ENCODE data around the gene RNF220. TPM values are rescaled to one million over a fixed set of nuclear protein-coding genes. Genes with fewer than 3 reads are reported as not detected.

The RNF220 gene
- total and polyA plus RNA-seq, 7 donors, result 49.5 to 122 (median 82.8) TPM

DNA sequence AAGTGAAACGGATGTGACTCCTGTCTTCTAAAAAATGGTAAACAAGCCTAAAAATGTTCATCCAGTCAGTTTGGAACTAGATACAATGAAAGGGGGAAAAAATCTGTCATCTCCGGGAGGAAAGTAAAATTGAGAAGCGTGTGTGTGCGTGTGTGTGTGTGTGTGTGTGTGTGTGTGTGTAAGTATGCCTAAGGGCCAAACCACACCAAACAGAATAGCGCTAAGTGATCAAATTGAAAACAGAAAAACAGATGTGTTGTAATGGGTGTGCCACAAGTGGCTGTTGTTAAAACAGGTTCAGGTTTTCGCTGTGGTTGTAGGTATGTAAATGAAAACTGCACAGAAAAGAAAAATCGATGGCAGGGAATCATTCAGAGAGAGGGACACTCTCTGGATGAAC, 106.7 kb downstream of the RNF220 start:
- DNase-seq, result no peak
- Histone ChIP-seq H3K36me3 (no peaks in the 10 kb centered on the region), H3K4me3 (no peak overlapping the region), H3K27me3 (peaks cover 0 to 29% (median 0%) of the 10 kb centered on the region in 3 donors), H3K27ac (no peak overlapping the region), H3K9me3 (no peaks in the 10 kb centered on the region), H3K4me1 (no peaks in the 10 kb centered on the region)
- intact Hi-C loops (cut with DNase I), result no loop called here
- no peak for TF ChIP-seq POLR2A (IDR thresholded peaks at IDR 0.05)
- WGBS, 2 donors, result 52 to 57% methylated on average over 7 of the region's 7 CpGs

DNA sequence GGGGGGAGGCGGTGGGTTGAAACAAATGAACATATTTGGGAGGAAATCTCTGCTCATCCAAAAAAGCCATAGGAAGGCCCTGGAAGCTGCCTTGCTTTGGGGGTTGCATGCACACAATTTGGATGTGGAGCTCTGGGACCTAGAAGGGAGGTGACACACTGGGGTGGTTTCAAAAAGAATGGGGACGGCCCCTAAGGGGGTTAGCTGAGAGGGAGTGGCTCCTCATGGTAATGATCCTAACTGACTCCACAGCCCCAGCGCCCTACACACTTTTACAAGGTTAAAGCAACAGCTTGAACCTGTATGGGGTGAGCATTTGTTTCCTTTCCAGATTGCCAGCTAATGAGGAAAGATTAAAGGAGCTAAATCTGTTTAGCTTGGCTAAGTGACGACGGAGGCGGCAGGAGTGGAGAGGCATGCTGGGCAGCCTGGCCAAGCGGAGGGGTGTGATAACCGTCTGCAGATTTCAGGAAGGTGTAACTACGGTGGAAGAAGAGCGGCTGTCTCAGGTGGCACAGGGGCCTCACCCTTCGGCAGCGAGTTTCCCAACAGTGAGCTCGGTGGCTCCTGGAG, 107.3 kb downstream of the RNF220 start:
- H3K9me3 ChIP-seq, result no peaks in the 10 kb centered on the region
- H3K4me3 ChIP-seq, result no peak overlapping the region
- TF ChIP-seq, protein P1, sequence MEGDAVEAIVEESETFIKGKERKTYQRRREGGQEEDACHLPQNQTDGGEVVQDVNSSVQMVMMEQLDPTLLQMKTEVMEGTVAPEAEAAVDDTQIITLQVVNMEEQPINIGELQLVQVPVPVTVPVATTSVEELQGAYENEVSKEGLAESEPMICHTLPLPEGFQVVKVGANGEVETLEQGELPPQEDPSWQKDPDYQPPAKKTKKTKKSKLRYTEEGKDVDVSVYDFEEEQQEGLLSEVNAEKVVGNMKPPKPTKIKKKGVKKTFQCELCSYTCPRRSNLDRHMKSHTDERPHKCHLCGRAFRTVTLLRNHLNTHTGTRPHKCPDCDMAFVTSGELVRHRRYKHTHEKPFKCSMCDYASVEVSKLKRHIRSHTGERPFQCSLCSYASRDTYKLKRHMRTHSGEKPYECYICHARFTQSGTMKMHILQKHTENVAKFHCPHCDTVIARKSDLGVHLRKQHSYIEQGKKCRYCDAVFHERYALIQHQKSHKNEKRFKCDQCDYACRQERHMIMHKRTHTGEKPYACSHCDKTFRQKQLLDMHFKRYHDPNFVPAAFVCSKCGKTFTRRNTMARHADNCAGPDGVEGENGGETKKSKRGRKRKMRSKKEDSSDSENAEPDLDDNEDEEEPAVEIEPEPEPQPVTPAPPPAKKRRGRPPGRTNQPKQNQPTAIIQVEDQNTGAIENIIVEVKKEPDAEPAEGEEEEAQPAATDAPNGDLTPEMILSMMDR (IDR thresholded peaks at IDR 0.05), result no peak
- TF ChIP-seq POLR2AphosphoS5 (IDR thresholded peaks at IDR 0.05) (no peak), EP300 (IDR thresholded peaks at IDR 0.05) (no peak)
- H3K4me1 ChIP-seq, result no peaks in the 10 kb centered on the region
- no peaks in the 10 kb centered on the region for H3K36me3 ChIP-seq
- H3K27me3 ChIP-seq, result peaks cover 0 to 26% (median 0%) of the 10 kb centered on the region in 3 donors
- DNase-seq, result no peak
- 78 to 83% methylated on average over 13 of the region's 13 CpGs for WGBS, 2 donors
- H3K27ac ChIP-seq, result no peak overlapping the region
- intact Hi-C loops (cut with DNase I), result no loop called here

DNA sequence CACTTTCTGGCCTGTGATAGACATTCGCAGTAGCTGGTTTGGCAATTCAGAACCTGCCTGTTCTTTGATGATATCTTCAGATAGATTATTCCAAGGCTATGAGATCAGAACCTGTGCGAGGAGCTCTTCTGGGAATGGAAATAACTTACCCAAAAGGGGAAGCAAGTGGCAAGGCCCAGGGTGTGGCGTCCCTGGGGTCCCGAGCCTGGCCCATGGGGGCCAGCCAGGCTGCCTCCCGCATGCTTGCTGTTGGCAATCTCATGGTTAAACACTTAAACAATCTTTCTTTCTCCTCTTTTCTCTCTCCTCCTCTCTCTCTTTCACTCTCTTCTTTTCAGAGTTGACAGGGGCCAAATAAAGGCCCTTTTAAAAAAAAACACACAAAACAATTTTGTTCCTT, 108.1 kb downstream of the RNF220 start:
- H3K4me3 ChIP-seq, result no peak overlapping the region
- DNase-seq, result no peak
- H3K9me3 ChIP-seq, result no peaks in the 10 kb centered on the region
- TF ChIP-seq POLR2AphosphoS5 (IDR thresholded peaks at IDR 0.05) (no peak), POLR2A (IDR thresholded peaks at IDR 0.05) (no peak), EP300 (IDR thresholded peaks at IDR 0.05) (no peak)
- TF ChIP-seq, protein P1 (IDR thresholded peaks at IDR 0.05), result no peak
- H3K27me3 ChIP-seq, result peaks cover 0 to 19% (median 0%) of the 10 kb centered on the region in 3 donors
- H3K4me1 ChIP-seq, result no peaks in the 10 kb centered on the region
- no peak overlapping the region for H3K27ac ChIP-seq
- no peaks in the 10 kb centered on the region for H3K36me3 ChIP-seq
- 92 to 93% methylated on average over 5 of the region's 5 CpGs for WGBS, 2 donors
- intact Hi-C loops (cut with DNase I), result no loop called here

DNA sequence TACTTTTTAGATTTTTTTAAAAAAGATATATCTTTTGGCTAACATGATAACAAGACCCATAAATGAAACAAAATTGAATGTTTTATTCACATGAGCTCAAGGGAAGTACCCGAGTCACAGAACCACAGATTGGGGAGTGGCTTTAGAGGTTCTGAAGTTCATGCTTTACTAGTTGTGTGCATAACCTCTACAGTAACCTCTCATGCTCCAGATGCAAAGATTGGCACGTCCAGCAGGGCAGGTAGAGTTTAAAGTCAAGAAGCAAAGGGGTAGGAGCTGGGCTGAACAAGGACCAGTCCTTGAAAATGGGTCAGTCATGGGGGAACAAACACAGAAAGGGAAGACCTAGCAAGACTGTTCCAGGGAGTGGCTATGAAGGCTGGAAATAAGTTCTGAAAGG, 109.6 kb downstream of the RNF220 start:
- 22 to 57% methylated on average over 2 of the region's 2 CpGs for WGBS, 2 donors

DNA sequence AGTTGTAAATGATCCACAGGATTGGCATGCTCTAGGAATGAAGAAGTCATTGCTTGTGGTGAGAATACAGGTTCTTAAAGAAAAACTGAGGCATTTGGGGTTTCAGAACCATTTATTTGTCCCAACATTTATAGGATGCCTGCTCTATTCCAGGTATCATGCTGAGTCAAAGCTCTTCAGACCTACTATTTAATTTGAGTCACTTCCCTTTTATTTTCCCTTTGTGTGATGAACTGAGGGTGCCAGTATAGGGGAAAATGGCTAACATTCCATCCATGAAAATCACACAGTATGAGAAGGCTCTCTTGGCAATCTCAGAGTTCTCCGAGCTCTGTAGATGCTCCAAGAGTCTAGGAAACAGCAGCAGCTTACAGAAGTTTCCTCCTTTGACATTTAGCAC, 110.4 kb downstream of the RNF220 start:
- Histone ChIP-seq H3K36me3 (no peaks in the 10 kb centered on the region), H3K4me3 (no peak overlapping the region), H3K27ac (no peak overlapping the region), H3K27me3 (peaks cover 0 to 4% (median 0%) of the 10 kb centered on the region in 3 donors), H3K4me1 (no peaks in the 10 kb centered on the region), H3K9me3 (no peaks in the 10 kb centered on the region)
- DNase-seq, result no peak
- no peak for TF ChIP-seq POLR2A (IDR thresholded peaks at IDR 0.05)
- TF ChIP-seq POLR2AphosphoS5 (IDR thresholded peaks at IDR 0.05), result no peak
- TF ChIP-seq EP300 (IDR thresholded peaks at IDR 0.05), result no peak
- TF ChIP-seq, protein P1 (IDR thresholded peaks at IDR 0.05), result no peak
- 92 to 93% methylated on average over 1 of the region's 1 CpG for WGBS, 2 donors
- intact Hi-C loops (cut with DNase I), result no loop called here

More for the DNA sequence above, 109.6 kb downstream of the RNF220 start:
- no peak for TF ChIP-seq POLR2A (IDR thresholded peaks at IDR 0.05)
- no peak for TF ChIP-seq POLR2AphosphoS5 (IDR thresholded peaks at IDR 0.05)
- TF ChIP-seq, protein P1 (IDR thresholded peaks at IDR 0.05), result no peak
- no peak for TF ChIP-seq EP300 (IDR thresholded peaks at IDR 0.05)
- peaks cover 0 to 4% (median 0%) of the 10 kb centered on the region in 3 donors for H3K27me3 ChIP-seq
- H3K4me1 ChIP-seq, result no peaks in the 10 kb centered on the region
- H3K27ac ChIP-seq, result no peak overlapping the region
- intact Hi-C loops (cut with DNase I), result no loop called here
- DNase-seq, result no peak
- H3K36me3 ChIP-seq, result no peaks in the 10 kb centered on the region
- H3K9me3 ChIP-seq, result no peaks in the 10 kb centered on the region
- H3K4me3 ChIP-seq, result no peak overlapping the region
